Measurements from ENCODE around the gene CERS5. TPM values are rescaled to one million over a fixed set of nuclear protein-coding genes. Genes with fewer than 3 reads are reported as not detected.
A peak's percentile ranks its signal among the peaks of the same experiment; 100 is the strongest.
"Not testable (repeated sequence)": the region's sequence is repeated elsewhere in the genome, so short reads cannot be mapped to it uniquely, and the experiment has no call there.

CERS5 gene
- total RNA-seq, 1 donor from 2014 or later = 37.9 TPM

GRCh38 chr12:50103767-50104321 lies 63.3 kb downstream of the CERS5 start, which contains the start of gene GPD1:
GPD1 (plus strand) TSS chr12:50104008; CDS start chr12:50104051, 43 bp downstream.
- peak; percentile 72 for DNase-seq (ENCODE audit: low spot score)

DNA sequence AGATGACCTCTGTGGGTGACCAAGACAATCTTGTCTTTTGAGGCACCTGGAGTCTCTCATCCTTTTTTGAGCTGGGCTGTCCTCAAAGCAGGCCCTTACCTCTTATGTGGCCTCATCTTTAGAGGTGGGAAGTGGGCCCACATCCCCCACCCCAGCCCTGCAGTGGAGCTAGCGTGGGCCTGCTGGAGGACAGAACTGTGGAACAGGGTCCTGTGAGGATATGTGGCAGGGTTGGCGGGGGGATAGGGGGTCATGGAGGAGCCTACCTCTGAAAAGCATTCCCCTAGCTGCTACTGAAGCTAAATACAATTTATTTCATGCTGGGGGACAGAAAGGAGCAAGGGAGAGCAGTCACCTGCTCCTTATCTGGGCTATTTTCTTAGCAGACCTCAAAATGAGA lies 63.8 kb downstream of the CERS5 start:
- DNase-seq (ENCODE audit: low spot score) = no peak

DNA sequence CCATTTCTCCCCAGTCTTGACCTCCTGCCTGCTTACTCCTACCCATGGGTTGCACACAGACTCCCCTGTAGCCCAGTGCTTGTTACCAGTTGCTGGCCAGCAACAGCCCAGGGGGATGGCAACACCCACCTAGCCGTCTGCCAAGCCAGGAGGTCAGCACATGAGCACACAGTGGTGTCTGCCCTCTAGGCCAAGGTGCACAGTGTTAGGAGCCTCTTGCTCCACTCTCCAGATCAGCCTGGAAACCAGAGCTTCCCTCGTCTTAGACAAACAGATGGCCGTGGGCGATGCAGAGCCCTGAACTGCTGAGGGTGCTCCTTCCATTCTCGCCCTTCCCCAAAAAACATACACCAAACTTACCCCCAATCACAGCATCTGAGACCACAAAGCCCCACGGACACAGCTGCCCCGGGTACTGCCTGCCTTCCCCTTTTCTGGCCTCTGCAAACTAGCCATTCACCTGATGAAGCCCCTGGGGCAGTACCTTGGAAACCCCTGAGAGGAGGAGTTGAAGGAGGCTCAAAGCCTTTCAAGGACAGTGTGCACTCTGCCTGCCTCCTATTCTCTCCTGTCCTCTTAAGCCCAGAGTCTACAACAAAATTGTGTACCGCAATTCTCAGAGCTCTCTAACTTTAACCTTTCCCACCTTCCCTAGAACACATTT lies 64.4 kb downstream of the CERS5 start:
- no peak for DNase-seq (ENCODE audit: low spot score)

DNA sequence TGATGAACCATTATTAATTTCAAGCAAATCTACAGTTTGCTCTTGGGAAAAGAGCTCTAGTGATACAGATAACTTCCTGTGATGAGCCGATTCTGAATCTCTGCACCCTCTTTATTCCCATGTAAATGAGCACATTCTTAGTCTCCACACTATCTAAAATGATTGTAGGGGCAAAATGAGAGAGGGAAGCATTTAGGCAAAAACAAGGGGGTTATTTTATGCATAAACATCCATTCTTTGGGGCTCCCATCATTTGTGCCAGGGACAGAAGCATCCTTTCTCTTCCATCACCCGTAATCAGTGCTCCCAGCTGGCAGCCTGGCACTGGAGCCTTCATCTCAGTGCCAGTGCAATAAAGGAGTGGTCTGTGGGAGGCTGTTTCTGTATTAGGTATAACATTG lies 65.0 kb downstream of the CERS5 start:
- no peak for DNase-seq (ENCODE audit: low spot score)

- no peak for DNase-seq (ENCODE audit: low spot score)
These were observed 65.5 kb downstream of the CERS5 start for GRCh38 chr12:50101663-50102062.

DNA sequence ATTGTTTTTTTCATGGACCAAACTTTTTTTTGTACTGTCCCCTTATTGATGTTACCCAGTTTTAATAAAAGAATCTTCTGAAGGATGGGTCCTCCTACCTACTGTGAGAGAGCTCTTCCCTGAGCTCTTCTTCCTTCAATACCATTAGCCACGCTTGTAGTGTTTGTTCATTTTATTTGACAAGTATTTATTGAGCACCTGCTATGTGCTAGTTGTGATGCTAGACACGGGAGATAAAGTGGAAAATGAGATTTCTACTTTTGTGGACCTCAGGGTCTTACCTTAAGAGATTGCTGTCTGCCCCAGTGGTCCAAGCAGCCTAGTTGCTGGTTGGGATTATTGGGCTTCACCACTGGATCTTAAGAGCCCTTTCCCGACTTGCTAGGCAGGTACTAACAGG lies 66.6 kb downstream of the CERS5 start:
- no peak for DNase-seq (ENCODE audit: low spot score)

DNA sequence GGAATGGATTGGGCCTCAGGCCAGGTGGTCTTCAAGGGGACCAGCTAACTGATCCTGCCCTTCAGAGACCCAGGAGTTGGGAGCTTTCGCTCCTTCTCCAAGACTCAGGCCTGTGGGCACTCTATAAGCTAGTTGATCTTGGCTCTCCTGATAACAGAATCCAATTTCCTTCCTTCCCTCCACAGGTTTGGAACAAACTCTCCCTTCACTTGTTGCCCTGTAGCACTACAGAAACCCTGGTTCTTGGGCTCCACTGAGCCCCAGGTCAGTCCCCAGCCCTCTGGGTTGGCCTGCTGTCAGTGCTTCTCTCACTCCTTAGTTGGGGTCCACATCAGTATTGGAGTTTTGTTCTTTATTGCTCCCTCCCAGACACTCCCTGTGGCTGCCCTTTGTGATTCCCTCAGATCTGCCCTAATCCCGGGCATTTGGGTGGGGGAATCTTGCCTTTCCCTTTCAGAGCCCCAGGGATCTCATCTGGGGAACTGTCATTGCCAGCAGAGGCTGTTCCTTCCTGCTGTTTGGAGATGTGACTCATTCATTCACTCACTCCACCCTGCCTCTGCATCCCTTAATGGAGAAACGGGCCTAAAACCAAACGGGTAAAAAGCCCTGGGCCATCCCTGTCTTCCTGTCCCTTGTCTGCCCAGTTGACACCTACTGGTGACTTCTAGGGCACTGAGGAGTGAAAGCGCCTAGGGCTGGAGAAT lies 67.7 kb downstream of the CERS5 start:
- DNase-seq (ENCODE audit: low spot score) = no peak

DNA sequence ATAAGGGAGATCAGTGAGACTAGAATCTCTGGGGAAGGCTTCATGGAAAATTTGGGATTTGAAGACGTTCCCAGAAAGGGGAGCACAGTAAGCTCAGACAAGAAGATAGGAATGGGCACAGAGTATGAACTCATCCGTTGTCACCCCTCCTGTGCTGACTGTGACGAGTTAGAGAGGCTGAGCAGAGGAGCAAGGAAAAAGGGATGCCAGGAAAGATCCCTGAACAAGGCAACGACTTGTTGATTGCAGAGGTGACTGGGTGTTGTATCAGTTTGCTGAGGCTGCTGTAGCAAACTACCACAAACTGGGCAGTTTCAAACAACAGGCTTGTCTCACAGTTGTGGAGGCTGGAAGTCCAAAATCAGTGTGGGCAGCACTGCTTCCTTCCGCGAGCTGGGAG lies 69.2 kb downstream of the CERS5 start:
- no peak for DNase-seq (ENCODE audit: low spot score)

DNA sequence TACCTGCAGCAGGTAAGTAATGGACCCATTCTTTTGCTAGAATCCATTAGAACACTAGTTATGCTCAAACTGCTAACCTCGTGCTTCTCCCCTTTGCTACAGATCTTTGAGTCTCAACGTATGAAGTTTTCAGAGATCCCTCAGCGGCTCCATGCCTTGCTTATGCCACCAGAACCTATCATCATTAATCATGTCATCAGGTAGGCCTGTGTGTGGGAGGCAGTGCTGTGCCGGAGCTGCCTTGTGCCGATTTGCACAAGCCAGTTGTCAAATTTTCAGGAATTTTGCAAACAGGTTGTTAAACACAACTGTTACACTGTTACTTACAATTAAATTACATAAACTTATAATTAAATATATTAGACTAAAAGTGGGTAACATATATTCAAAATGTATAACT lies 76.8 kb downstream of the CERS5 start:
- DNase-seq (ENCODE audit: low spot score) = no peak

- no peak for DNase-seq (ENCODE audit: low spot score)
These were observed 77.4 kb downstream of the CERS5 start for GRCh38 chr12:50089730-50090129.

GRCh38 chr12:50088577-50089335 lies 78.4 kb downstream of the CERS5 start:
- peak; percentile 59 for DNase-seq (ENCODE audit: low spot score)

DNA sequence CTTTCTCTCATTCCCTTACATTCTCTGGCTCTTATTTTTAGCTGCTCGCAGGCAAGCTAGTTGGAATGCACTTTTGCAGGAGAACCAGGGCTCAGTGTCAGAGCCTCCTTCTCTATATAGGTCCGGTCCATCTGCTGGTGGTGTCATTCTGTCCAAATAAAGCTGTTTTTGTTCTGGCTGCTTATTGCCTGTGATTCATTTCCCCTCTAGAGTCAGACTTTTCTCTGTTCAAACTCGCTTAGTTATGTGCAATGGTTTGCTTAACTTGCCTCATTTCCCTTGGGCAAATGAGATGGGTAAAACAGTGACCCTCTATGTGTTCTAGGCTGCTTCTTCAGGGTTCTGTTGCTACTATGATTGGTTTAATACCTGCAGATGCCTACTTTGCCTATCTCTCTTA lies 79.2 kb downstream of the CERS5 start:
- no peak for DNase-seq (ENCODE audit: low spot score)

GRCh38 chr12:50087151-50087550 lies 80.0 kb downstream of the CERS5 start:
- no peak for DNase-seq (ENCODE audit: low spot score)

GRCh38 chr12:50086148-50086547 lies 81.0 kb downstream of the CERS5 start:
- no peak for DNase-seq (ENCODE audit: low spot score)

DNA sequence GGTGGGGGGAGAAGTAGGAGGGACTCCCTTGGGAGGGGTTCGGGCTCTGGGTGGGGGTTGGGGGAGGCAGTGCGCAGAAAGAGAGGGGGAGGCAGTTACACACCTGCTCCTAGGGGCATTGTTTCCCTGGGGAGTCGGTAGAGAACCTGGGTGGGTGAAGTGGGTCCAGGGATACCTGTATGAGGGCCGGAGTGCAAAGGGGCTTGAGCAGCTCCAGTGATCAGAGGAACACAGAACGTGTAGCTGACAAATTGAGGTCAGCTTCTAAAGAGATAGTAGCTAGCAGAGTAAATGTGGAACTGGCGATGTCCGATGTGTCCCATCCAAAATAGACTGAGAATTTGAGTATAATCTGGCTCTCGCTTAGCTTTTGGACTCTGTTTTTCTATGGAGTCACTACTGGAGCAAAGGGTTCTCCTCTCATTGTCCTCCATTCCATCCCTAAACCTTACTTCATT lies 81.5 kb downstream of the CERS5 start:
- no peak for DNase-seq (ENCODE audit: low spot score)

DNA sequence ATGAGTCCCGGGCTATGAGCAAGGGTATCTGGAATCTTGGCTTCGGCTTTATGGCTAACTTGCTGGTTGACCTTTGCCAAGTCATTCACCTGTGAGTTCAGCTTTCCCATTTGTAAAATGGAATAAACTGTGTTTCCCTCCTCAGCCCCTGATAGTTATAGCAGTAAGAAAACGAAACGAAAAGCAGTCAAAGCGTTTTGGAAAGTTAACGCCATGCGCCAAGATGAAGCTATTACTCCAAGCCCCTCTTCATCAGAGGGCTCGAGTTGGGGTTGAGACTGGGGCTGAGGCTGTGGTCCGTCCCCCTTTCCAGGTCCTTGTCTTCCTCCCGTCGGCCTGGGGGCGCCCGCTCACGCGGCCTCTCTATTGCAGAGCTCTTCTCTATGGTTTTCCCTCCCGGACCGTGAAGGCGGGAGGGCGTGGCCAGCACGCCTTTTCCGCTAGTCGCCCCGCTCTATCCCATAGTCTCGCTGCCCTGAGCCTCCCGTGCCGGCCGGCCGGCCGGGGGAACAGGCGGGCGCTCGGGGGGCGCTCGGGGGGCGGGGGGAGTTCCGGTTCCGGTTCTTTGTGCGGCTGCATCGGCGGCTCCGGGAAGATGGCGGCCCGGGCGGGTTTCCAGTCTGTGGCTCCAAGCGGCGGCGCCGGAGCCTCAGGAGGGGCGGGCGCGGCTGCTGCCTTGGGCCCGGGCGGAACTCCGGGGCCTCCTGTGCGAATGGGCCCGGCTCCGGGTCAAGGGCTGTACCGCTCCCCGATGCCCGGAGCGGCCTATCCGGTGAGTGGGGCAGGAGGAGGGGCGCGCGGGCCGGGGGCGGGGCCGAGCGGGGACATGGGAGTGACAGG lies 82.2 kb downstream of the CERS5 start, which contains the start of gene SMARCD1:
SMARCD1 (plus strand) TSS at position 568 of the 840 bp plus-strand sequence; CDS start at position 596, 28 bp downstream.
- peak; percentile 90 for DNase-seq (ENCODE audit: low spot score)

DNA sequence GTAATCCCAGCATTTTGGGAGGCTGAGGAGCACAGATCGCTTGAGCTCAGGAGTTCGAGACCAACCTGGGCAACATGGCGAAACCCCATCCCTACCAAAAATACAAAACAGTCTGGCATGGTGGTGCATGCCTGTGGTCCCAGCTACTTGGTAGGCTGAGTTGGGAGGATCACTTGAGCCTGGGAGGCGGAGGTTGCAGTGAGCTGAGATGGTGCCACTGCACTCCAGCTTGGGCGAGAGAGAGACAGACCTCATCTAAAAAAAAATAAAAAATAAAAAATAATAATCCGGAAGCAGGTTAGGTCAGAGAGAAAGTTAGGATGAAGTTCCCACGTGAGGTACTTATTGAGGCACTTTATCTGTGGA lies 82.8 kb downstream of the CERS5 start:
- not testable (repeated sequence) for DNase-seq (ENCODE audit: low spot score)

GRCh38 chr12:50083301-50083700 lies 83.9 kb downstream of the CERS5 start:
- DNase-seq (ENCODE audit: low spot score) = no peak

DNA sequence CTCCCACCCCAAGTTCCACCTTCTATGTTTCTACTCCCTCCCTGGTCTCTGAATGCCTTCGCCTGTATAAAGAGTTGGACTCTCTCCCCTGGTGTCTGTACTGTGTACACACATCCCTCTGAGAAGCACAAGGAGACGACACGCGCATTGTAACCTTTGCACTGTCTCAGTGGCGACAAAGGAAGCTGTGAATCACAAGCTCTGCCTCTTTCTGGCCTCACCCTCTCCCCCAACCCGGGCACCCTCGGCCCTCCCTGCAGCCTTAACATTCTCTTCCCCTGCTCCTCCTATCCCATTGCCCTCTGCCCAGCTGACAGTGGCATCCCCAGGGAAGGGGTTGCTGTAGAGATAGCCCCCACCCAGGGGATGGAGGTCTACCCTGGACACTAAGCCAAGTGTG lies 84.5 kb downstream of the CERS5 start:
- peak; percentile 54 for DNase-seq (ENCODE audit: low spot score)

GRCh38 chr12:50081096-50081808 lies 85.9 kb downstream of the CERS5 start:
- no peak for DNase-seq (ENCODE audit: low spot score)

GRCh38 chr12:50079771-50080170 lies 87.4 kb downstream of the CERS5 start:
- no peak for DNase-seq (ENCODE audit: low spot score)

Data from mucosa of gallbladder (tissue), 1 donor.